ENCODE data around the gene MRPL32.
A peak's percentile ranks its signal among the peaks of the same experiment; 100 is the strongest.

The MRPL32 gene

GRCh38 chr7:42914009-42914408, 18.2 kb upstream of the MRPL32 start:
- FAIRE-seq = no peak
- DNase-seq (ENCODE audit: insufficient read length, low spot score) = no peak
- TF ChIP-seq POLR2A (IDR thresholded peaks at IDR 0.05; ENCODE audit: low read depth, low read length) = no peak

GRCh38 chr7:42914421-42915045, 17.6 kb upstream of the MRPL32 start:
- FAIRE-seq (no peak), DNase-seq (ENCODE audit: insufficient read length, low spot score) (peak; percentile 35)
- no peak for TF ChIP-seq POLR2A (IDR thresholded peaks at IDR 0.05; ENCODE audit: low read depth, low read length)

GRCh38 chr7:42915356-42915755, 16.8 kb upstream of the MRPL32 start:
- FAIRE-seq = no peak
- DNase-seq (ENCODE audit: insufficient read length, low spot score) = no peak
- no peak for TF ChIP-seq POLR2A (IDR thresholded peaks at IDR 0.05; ENCODE audit: low read depth, low read length)

GRCh38 chr7:42922017-42922753, 10.0 kb upstream of the MRPL32 start:
- FAIRE-seq = no peak
- no peak for TF ChIP-seq POLR2A (IDR thresholded peaks at IDR 0.05; ENCODE audit: low read depth, low read length)
- DNase-seq (ENCODE audit: insufficient read length, low spot score) = no peak

GRCh38 chr7:42924223-42924838, 7.8 kb upstream of the MRPL32 start:
- TF ChIP-seq POLR2A (IDR thresholded peaks at IDR 0.05; ENCODE audit: low read depth, low read length) = no peak
- FAIRE-seq (peak; percentile 75), DNase-seq (ENCODE audit: insufficient read length, low spot score) (no peak)

GRCh38 chr7:42925630-42926029, 6.5 kb upstream of the MRPL32 start:
- no peak for DNase-seq (ENCODE audit: insufficient read length, low spot score)
- TF ChIP-seq POLR2A (IDR thresholded peaks at IDR 0.05; ENCODE audit: low read depth, low read length) = no peak
- FAIRE-seq = peak; percentile 30

GRCh38 chr7:42926204-42926603, 6.0 kb upstream of the MRPL32 start:
- TF ChIP-seq POLR2A (IDR thresholded peaks at IDR 0.05; ENCODE audit: low read depth, low read length) = no peak
- FAIRE-seq (no peak), DNase-seq (ENCODE audit: insufficient read length, low spot score) (no peak)

- DNase-seq (ENCODE audit: insufficient read length, low spot score) (no peak), FAIRE-seq (no peak)
- no peak for TF ChIP-seq POLR2A (IDR thresholded peaks at IDR 0.05; ENCODE audit: low read depth, low read length)
Measured at GRCh38 chr7:42928754-42929153, 3.4 kb upstream of the MRPL32 start.

GRCh38 chr7:42929449-42929848, 2.7 kb upstream of the MRPL32 start:
- no peak for TF ChIP-seq POLR2A (IDR thresholded peaks at IDR 0.05; ENCODE audit: low read depth, low read length)
- no peak for FAIRE-seq

GRCh38 chr7:42930889-42931288, 1.3 kb upstream of the MRPL32 start:
- FAIRE-seq (no peak), DNase-seq (ENCODE audit: insufficient read length, low spot score) (no peak)

More at GRCh38 chr7:42929449-42929848, 2.7 kb upstream of the MRPL32 start:
- DNase-seq (ENCODE audit: insufficient read length, low spot score) = no peak

GRCh38 chr7:42931447-42931833, 736 bp upstream of the MRPL32 start:
- no peak for TF ChIP-seq POLR2A (IDR thresholded peaks at IDR 0.05; ENCODE audit: low read depth, low read length)
- FAIRE-seq = no peak
- DNase-seq (ENCODE audit: insufficient read length, low spot score) = no peak

More at GRCh38 chr7:42930889-42931288, 1.3 kb upstream of the MRPL32 start:
- no peak for TF ChIP-seq POLR2A (IDR thresholded peaks at IDR 0.05; ENCODE audit: low read depth, low read length)

GRCh38 chr7:42932811-42933591, 825 bp downstream of the MRPL32 start:
- TF ChIP-seq POLR2A (IDR thresholded peaks at IDR 0.05; ENCODE audit: low read depth, low read length) = no peak
- FAIRE-seq = peak; percentile 50
- DNase-seq (ENCODE audit: insufficient read length, low spot score) = no peak

GRCh38 chr7:42934291-42934690, 2.1 kb downstream of the MRPL32 start:
- TF ChIP-seq POLR2A (IDR thresholded peaks at IDR 0.05; ENCODE audit: low read depth, low read length) = no peak
- FAIRE-seq = no peak
- no peak for DNase-seq (ENCODE audit: insufficient read length, low spot score)

GRCh38 chr7:42935861-42936260, 3.7 kb downstream of the MRPL32 start:
- FAIRE-seq = no peak
- DNase-seq (ENCODE audit: insufficient read length, low spot score) = no peak

More at GRCh38 chr7:42935861-42936260, 3.7 kb downstream of the MRPL32 start:
- no peak for TF ChIP-seq POLR2A (IDR thresholded peaks at IDR 0.05; ENCODE audit: low read depth, low read length)
